GM19025 (cell line): ENCODE measurements around the gene NUDT3.

Experiments used
- ATAC-seq: cut with Tn5 transposase; IDR thresholded peaks from one replicate; pipeline ENCODE4 v1.9.1; 2021; ENCODE audit warnings: mild to moderate bottlenecking, low read depth, moderate library complexity; ENCODE audit not compliant: unreplicated experiment

The NUDT3 gene

GRCh38 chr6:34300332-34300751 is 92.1 kb downstream of the NUDT3 start:
- no peak for ATAC-seq

- ATAC-seq = no peak
Measured at GRCh38 chr6:34298941-34299340, 93.5 kb downstream of the NUDT3 start.

- peak; percentile 80 for ATAC-seq
Measured at GRCh38 chr6:34295721-34296120, 96.7 kb downstream of the NUDT3 start.

- ATAC-seq = no peak
Measured at GRCh38 chr6:34292954-34293353, 99.5 kb downstream of the NUDT3 start.

GRCh38 chr6:34289137-34289536 is 103.3 kb downstream of the NUDT3 start:
- ATAC-seq = no peak

GRCh38 chr6:34288581-34288980 is 103.9 kb downstream of the NUDT3 start:
- no peak for ATAC-seq

GRCh38 chr6:34285448-34286164 is 106.9 kb downstream of the NUDT3 start:
- no peak for ATAC-seq

GRCh38 chr6:34284563-34285447 is 107.7 kb downstream of the NUDT3 start:
- no peak for ATAC-seq

GRCh38 chr6:34281702-34282334 is 110.7 kb downstream of the NUDT3 start:
- no peak for ATAC-seq

- ATAC-seq = no peak
Measured at GRCh38 chr6:34280216-34280615, 112.3 kb downstream of the NUDT3 start.

GRCh38 chr6:34278833-34279232 is 113.6 kb downstream of the NUDT3 start:
- ATAC-seq = no peak

- no peak for ATAC-seq
Measured at GRCh38 chr6:34277763-34278112, 114.7 kb downstream of the NUDT3 start.

- no peak for ATAC-seq
Measured at GRCh38 chr6:34276881-34277762, 115.3 kb downstream of the NUDT3 start.

- no peak for ATAC-seq
Measured at GRCh38 chr6:34276191-34276590, 116.3 kb downstream of the NUDT3 start.

GRCh38 chr6:34275128-34275804 is 117.2 kb downstream of the NUDT3 start:
- no peak for ATAC-seq

- ATAC-seq = no peak
Measured at GRCh38 chr6:34274129-34274528, 118.3 kb downstream of the NUDT3 start.

- ATAC-seq = no peak
Measured at GRCh38 chr6:34273242-34273805, 119.1 kb downstream of the NUDT3 start.

GRCh38 chr6:34272013-34272926 is 120.2 kb downstream of the NUDT3 start:
- ATAC-seq = no peak
